HepG2 (cell line): ENCODE measurements around the gene GALNT18.

ENCODE experiments used
- CHD2 ChIP-seq: IDR thresholded peaks from 2 replicates; pipeline ENCODE4 v1.6.1; 2011; ENCODE audit warnings: low read depth, low read length, improper control_type of control experiment
- FOXK2 ChIP-seq: fragments of 450-650 bp; IDR thresholded peaks from 2 replicates; pipeline ENCODE4 v1.6.1; 2016
- NFYB ChIP-seq: sonication (generic); formaldehyde crosslinking; IDR thresholded peaks from 2 replicates; pipeline ENCODE4 v1.4.0; 2020; ENCODE audit warnings: missing genetic modification reagents
- YY1 ChIP-seq: IDR thresholded peaks from 2 replicates; pipeline ENCODE4 v1.6.1; 2011; ENCODE audit warnings: low read length, low read depth, moderate library complexity, mild to moderate bottlenecking; ENCODE audit not compliant: insufficient read depth, insufficient replicate concordance
- ZBTB21 ChIP-seq: sonication (generic); formaldehyde crosslinking; IDR thresholded peaks from 2 replicates; pipeline ENCODE4 v1.4.0; 2020; ENCODE audit warnings: missing genetic modification reagents
- ZNF460 ChIP-seq: sonication (generic); formaldehyde crosslinking; IDR thresholded peaks from 2 replicates; pipeline ENCODE4 v1.5.1; 2020; ENCODE audit warnings: missing genetic modification reagents, mild to moderate bottlenecking, borderline replicate concordance
- ZNF781 ChIP-seq: sonication (generic); formaldehyde crosslinking; IDR thresholded peaks from 2 replicates; pipeline ENCODE4 v1.5.1; 2020; ENCODE audit warnings: borderline replicate concordance, mild to moderate bottlenecking, missing genetic modification reagents; ENCODE audit errors: not compliant biosample characterization
- TF ChIP-seq, protein P1 (sequence below): IDR thresholded peaks from 2 replicates; pipeline ENCODE4 v1.6.1; 2016
- TF ChIP-seq, protein P2 (sequence below): sonication (generic); formaldehyde crosslinking; IDR thresholded peaks from 2 replicates; pipeline ENCODE4 v1.8.0; 2022; ENCODE audit warnings: missing genetic modification reagents, mild to moderate bottlenecking, borderline replicate concordance
- TF ChIP-seq, protein P3 (sequence below): sonication (generic); IDR thresholded peaks from 2 replicates; pipeline ENCODE4 v1.6.1; 2016; ENCODE audit warnings: low read depth, borderline replicate concordance
- TF ChIP-seq, protein P4 (sequence below): IDR thresholded peaks from 2 replicates; pipeline ENCODE4 v1.6.1; 2016; ENCODE audit warnings: low read depth, control low read depth
- TF ChIP-seq, protein P5 (sequence below): sonication (generic); formaldehyde crosslinking; IDR thresholded peaks from 2 replicates; pipeline ENCODE4 v1.5.0; 2020; ENCODE audit warnings: missing genetic modification reagents
- TF ChIP-seq, protein P6 (sequence below), 2 experiments: IDR thresholded peaks; 2 replicates each; pipeline ENCODE4 v1.6.1; 2011 to 2012; ENCODE audit warnings: low read length in 2 of 2, borderline replicate concordance in 1 of 2, low read depth in 1 of 2, mild to moderate bottlenecking in 1 of 2, moderate library complexity in 1 of 2

DNA sequence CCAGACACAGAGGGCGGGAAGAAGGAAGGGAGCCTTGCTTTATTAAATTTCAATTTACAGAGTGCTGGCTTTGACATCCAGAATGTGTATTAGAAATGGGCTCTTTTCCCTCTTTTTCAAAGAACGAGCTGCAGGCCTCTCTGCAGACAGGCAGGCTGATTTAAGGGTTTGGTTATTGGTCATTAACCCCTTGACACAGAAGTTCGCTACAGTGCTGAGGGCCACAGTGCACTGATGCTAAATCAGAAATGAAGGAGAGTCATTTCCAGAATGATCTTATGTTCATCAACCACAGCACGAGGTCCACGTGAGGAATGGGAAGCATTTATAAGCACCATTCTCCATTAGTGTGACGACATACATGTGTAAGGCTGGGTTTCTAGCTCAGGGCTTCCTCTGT is 320.6 kb downstream of the GALNT18 start:
- TF ChIP-seq NFYB (CRISPR knock-in tag) (no peak), CHD2 (no peak), FOXK2 (no peak), ZNF781 (CRISPR knock-in tag) (no peak), ZBTB21 (no peak), YY1 (no peak), ZNF460 (no peak)
- TF ChIP-seq, protein P1, sequence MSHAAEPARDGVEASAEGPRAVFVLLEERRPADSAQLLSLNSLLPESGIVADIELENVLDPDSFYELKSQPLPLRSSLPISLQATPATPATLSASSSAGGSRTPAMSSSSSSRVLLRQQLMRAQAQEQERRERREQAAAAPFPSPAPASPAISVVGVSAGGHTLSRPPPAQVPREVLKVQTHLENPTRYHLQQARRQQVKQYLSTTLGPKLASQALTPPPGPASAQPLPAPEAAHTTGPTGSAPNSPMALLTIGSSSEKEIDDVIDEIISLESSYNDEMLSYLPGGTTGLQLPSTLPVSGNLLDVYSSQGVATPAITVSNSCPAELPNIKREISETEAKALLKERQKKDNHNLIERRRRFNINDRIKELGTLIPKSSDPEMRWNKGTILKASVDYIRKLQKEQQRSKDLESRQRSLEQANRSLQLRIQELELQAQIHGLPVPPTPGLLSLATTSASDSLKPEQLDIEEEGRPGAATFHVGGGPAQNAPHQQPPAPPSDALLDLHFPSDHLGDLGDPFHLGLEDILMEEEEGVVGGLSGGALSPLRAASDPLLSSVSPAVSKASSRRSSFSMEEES (CRISPR knock-in tag): no peak
- TF ChIP-seq, protein P2, sequence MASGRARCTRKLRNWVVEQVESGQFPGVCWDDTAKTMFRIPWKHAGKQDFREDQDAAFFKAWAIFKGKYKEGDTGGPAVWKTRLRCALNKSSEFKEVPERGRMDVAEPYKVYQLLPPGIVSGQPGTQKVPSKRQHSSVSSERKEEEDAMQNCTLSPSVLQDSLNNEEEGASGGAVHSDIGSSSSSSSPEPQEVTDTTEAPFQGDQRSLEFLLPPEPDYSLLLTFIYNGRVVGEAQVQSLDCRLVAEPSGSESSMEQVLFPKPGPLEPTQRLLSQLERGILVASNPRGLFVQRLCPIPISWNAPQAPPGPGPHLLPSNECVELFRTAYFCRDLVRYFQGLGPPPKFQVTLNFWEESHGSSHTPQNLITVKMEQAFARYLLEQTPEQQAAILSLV: no peak
- TF ChIP-seq, protein P3, sequence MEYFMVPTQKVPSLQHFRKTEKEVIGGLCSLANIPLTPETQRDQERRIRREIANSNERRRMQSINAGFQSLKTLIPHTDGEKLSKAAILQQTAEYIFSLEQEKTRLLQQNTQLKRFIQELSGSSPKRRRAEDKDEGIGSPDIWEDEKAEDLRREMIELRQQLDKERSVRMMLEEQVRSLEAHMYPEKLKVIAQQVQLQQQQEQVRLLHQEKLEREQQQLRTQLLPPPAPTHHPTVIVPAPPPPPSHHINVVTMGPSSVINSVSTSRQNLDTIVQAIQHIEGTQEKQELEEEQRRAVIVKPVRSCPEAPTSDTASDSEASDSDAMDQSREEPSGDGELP: no peak
- TF ChIP-seq, protein P4, sequence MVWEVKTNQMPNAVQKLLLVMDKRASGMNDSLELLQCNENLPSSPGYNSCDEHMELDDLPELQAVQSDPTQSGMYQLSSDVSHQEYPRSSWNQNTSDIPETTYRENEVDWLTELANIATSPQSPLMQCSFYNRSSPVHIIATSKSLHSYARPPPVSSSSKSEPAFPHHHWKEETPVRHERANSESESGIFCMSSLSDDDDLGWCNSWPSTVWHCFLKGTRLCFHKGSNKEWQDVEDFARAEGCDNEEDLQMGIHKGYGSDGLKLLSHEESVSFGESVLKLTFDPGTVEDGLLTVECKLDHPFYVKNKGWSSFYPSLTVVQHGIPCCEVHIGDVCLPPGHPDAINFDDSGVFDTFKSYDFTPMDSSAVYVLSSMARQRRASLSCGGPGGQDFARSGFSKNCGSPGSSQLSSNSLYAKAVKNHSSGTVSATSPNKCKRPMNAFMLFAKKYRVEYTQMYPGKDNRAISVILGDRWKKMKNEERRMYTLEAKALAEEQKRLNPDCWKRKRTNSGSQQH (CRISPR knock-in tag): no peak
- TF ChIP-seq, protein P5, sequence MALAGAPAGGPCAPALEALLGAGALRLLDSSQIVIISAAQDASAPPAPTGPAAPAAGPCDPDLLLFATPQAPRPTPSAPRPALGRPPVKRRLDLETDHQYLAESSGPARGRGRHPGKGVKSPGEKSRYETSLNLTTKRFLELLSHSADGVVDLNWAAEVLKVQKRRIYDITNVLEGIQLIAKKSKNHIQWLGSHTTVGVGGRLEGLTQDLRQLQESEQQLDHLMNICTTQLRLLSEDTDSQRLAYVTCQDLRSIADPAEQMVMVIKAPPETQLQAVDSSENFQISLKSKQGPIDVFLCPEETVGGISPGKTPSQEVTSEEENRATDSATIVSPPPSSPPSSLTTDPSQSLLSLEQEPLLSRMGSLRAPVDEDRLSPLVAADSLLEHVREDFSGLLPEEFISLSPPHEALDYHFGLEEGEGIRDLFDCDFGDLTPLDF (CRISPR knock-in tag): no peak
- TF ChIP-seq, protein P6, sequence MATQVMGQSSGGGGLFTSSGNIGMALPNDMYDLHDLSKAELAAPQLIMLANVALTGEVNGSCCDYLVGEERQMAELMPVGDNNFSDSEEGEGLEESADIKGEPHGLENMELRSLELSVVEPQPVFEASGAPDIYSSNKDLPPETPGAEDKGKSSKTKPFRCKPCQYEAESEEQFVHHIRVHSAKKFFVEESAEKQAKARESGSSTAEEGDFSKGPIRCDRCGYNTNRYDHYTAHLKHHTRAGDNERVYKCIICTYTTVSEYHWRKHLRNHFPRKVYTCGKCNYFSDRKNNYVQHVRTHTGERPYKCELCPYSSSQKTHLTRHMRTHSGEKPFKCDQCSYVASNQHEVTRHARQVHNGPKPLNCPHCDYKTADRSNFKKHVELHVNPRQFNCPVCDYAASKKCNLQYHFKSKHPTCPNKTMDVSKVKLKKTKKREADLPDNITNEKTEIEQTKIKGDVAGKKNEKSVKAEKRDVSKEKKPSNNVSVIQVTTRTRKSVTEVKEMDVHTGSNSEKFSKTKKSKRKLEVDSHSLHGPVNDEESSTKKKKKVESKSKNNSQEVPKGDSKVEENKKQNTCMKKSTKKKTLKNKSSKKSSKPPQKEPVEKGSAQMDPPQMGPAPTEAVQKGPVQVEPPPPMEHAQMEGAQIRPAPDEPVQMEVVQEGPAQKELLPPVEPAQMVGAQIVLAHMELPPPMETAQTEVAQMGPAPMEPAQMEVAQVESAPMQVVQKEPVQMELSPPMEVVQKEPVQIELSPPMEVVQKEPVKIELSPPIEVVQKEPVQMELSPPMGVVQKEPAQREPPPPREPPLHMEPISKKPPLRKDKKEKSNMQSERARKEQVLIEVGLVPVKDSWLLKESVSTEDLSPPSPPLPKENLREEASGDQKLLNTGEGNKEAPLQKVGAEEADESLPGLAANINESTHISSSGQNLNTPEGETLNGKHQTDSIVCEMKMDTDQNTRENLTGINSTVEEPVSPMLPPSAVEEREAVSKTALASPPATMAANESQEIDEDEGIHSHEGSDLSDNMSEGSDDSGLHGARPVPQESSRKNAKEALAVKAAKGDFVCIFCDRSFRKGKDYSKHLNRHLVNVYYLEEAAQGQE (IDR thresholded peaks at IDR 0.05; ENCODE audit: borderline replicate concordance in 1 of 2, low read depth in 1 of 2, low read length in 2 of 2): no peak
